NCI-H2196 (cell line): ENCODE measurements around the gene DAB2IP.

Experiments used
- DNase-seq: peaks from one replicate; lab custom pipeline; 2025; ENCODE audit not compliant: unreplicated experiment; lab: John Stamatoyannopoulos, UW

DAB2IP gene

DNA sequence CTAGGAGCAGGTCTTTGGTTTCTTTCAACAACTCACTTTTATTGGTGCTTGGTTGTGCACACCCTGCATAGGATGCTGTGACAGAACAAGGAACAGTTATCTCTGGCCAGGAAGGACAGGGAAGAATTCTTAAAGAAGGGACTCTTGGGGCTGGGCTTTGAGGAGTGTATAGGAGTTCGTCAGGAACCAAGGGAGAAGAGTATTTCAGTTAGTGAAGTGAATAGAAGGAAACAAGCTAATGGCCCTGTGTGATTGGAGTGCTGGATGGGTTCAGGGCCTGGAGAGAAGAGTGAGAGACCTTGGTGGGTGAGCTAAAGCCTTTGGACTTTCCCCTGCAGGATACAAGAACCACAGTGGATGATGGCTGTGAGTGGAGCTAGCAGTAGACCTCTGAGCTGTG is 32.2 kb downstream of the DAB2IP start:
- DNase-seq = no peak

DNA sequence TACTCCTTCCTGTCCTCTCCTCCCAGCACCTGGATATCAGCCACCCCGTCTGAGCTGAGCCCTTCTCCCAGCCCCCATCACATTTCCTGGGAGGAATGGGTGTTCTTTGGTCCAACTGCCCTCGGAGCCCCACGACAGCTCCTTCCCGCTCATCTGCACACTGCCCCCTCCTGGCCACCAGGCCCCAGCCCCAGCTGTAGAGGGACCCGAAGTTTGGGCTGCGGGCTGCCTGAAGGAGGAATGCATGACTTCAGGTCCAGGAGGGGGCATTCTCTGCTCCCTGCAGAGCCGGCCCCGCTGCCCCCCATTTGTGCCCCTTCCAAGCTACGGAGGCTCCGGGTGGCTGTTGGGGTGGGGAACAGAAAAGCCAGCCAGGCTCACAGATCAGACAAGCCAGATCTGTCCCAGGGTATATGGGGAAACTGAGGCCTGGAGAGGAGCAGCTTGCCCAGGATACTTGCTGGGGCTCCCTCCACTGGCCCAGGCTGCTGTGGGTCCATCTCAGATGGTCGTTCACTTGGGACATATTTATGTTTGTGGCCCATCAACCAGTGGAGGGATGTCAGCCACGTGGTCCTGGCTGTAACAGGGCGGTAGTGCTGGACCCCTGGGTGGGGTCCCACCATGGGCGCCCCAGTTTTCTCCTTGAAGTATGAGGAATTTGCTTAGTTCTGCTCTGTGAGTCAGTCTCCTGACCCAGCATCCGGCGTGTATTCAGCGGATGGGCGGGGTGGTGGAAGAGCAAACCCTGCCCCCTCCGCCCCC is 33.1 kb downstream of the DAB2IP start:
- peak; percentile 8 for DNase-seq

DNA sequence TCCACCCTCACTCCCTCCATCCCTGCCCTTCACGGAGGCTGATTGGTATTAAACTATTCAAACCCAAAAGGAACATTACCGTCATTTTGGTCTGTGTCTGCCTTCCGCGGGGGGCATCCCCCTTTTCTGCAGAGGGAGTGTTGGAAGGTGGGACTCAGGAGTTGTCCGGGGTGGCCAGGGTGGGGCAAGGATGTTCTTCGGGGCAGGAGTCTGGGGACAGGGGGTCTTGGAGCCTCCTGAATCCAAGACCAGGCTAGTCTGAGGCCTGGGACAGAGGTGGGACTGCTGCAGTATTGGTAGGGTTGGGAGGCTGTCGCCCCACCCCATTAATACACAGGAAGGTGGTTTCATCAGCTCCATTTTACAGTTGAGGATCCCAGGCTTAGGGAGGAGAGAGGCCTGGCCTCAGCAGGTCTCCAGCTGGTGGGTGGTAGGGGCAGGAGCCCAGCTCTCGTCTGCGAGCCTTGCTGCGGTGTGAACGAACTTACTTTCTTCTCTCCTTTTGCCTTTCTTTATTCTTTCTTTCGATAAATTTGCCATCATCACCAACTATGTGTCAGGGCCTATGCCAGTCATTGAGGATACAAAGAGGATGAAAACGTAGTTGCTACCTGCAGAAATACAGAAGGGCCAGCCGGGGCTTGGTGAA is 33.8 kb downstream of the DAB2IP start:
- no peak for DNase-seq

DNA sequence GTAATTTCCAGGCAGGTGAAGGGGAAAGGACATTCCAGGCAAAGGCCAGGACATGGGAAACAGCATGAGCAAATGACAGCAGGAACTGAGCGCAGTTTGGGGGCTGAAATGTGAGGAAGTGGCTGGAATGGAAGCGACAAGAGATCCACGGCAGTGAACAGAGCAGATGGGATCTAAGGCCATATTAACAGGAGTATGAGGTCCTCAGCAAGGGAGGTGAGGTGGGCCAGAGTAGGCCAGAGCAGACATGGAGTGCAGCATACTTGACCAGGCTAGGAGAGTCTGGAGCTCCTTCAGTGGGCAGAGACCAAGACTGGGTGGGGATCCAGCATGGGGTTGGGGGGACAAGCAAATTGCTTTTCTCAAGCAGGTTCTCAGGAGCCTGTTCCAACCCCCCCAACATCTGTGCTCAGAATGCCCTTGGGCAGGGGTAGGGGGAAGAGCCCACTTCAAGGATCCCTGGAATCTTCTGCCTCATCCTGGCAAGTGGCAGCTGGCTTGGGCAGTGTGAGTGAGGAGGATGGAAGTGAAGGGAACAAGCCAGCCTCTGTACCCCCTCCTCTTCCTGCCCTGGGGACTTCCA is 34.5 kb downstream of the DAB2IP start:
- no peak for DNase-seq

DNA sequence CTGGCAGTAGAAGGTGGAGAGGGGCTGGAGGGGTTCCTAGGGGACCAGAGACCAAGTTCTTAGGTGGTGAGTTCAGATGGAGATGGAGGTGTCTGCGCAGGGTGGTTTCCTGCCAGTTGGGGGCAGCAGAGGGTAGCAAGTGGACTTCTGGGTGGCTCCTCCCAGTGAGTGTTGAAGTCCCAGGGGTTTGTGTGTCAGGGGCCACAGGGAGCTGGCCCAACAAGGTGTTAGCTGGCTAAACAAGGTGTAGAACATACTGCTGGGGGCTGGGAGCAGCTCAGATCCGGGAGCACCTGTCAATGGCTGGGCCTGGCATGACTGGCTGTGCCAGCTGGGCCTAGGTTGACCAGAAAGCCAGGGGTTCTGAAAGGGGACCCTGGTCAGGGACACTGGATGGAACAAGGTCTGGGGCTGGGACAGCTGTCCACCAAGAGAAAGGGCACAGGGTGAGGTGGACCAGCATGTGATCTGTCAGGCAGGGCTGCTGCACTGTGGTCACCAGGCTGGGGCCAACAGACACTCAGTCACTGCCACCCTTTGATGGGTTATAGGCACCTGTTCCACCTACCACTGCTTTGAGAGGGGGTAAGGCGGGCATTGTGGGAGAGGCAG is 35.6 kb downstream of the DAB2IP start:
- peak; percentile 81 for DNase-seq

DNA sequence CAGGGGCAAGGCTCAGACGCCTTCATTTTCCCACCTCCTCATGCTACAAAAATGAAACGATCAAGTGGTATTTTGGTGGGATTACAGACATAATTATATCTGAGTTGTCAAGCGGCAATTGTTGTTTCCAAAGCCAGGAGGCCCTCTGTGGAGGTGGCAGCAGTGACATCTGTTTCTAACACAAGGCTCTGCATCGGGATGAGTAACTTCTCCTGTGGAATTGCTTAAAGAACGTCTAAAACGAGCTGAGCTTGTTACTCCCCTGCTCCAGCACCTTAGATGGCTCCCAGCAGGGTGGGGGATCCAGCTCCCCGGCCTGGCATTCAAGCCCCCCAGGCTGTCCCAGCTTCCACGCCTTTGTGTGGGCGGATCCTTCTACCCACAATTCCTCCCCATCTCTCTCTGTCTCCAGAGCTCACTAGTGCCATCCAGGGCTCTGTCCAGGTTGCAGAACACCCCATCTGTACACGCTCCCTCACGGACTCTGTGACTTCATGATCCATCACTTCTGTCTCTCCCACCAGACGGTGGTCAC is 36.8 kb downstream of the DAB2IP start:
- DNase-seq = no peak

DNA sequence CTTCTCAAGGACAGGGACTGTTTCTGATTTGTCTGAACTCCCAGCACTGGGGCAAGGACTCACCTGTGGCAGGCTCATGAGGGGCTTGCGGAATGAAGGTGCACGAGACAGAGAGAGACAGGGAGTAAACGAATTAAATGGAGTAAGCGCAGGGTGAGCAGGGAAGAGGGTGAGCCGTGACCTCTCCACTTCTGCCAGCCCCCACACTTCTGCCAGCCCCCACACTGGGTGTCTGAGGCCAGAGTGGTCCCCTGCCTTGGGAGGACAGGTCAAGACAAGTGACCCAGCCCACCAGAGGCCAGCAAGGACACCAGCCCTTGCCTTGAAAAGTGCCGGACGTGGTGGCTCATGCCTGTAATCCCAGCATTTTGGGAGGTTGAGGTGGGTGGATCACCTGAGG is 37.2 kb downstream of the DAB2IP start:
- no peak for DNase-seq

DNA sequence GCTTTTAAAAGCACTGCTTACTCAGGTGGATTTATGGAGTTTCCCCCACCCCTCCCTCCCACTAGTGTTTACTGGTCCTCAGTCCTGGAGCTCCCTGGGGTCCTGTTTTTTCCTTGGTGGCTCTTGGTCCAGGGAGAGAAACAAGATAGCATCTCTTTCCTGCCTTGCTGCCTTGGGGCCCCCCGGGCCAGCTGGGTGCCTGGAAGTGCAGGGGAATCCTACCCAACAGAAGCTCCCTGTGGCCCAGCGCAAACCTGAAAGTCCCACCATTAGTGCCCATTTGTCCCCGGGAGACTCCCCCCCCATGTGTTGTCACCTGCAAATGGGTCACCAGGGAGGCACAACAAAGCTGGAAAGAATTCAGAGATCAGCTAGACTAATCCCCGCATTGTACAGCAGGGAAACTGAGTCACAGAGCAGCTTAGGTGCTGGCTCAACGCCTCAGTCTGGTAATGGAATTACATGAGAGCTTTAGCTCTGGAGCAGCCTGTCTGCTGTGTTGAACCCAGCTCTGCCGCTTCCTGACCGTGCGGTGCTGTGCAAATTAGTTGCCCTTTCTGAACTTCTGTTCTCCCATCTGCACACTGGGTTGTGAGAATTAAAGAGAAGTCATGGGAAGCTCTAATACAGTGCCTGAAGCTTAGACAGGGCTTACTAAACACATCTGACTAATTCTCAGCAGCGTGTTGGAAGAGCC is 38.2 kb downstream of the DAB2IP start:
- DNase-seq = no peak

DNA sequence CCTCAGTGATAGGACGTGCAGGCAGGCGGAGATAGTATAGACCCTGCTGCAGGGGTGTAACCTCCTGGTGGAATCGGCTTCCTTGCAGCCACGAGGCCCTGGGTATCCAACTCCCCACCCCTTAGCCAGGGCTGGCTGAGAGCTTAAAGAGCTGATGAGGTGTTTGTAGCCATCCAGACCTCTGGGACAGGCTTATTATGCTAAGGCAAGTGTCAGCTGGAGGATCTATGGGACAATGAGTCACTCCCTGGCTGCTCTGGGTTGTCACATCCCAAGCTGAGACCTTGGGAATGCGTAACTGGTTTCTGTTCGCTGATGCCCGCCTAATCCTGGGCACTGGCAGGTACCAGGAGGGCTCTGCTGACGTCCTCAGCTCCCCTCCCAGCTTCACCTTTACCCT is 38.9 kb downstream of the DAB2IP start:
- no peak for DNase-seq

DNA sequence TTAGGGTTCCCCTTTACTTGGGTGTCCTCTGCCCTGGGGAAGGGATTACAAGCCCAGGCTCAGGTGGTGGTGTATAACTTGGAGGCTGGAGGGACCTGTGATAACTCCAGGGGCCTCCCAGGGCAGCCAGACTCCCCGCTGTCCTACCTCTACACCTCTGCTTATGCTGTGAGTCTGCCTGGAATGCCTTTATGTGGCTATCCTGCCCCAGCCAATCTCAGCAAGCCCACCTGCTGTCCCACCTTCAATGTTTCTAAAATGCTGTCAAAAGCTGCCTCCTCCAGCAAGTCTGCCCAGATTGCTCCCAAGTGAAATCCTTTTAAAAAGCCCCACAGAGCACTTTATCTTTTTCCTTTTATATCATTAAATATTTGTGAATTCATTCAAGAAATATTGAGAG is 39.3 kb downstream of the DAB2IP start:
- no peak for DNase-seq

DNA sequence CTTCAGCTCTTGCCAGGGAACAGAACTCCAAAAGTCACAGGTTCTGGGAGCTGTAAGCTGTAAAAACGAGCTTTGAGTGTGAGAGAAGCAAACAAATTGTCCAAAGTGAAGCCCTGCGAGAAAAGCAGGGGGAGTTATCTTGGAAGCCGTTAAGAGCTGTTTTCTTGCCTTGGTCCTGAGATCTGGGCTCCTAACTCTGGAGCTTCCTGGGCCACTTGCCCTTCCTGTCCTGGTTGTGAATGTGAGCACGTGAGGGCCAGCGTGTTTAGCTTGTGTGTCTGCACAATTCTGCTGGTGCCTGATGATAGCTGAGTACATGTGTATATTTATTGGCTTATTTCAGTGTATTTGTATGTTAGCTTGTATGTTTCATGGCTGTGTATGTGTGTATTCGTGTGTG is 40.5 kb downstream of the DAB2IP start:
- no peak for DNase-seq

DNA sequence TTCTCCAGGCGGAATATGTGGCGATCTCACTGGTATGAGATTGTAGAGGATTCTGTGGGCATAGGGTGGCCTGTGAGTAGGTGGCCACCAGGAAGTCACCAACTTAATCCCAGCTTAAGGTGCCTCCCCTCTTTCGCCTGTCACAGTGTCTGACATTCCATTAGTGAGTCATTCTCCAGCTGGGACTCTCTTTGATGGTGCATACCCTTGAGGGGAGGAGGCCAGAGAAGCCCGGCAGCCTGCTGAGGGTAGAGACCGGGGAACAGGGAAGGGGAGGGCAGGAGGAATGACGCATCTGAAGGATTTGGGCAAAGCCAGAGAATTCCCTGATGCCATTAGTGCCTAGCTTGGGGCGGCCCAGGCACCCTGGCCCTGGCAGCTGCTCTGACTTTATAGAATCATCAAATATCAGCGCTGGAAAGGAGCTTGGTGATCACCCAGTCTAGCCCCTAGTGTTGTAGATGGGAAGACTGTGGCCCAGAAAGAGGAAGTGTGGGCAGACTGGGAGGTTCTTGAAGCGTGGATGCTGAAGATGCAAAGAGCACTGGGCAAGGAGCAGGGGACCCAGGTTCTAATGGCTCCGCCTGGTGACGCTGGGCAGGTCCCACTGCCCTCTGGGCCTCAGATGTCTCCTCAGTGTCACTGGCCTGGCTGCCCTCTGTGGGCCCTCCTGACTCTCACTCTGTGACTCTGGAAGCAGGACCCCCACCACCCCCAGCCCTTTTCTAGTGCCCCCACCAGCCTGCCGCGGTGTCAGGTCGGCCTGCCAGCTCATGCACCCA is 41.4 kb downstream of the DAB2IP start:
- DNase-seq = no peak

DNA sequence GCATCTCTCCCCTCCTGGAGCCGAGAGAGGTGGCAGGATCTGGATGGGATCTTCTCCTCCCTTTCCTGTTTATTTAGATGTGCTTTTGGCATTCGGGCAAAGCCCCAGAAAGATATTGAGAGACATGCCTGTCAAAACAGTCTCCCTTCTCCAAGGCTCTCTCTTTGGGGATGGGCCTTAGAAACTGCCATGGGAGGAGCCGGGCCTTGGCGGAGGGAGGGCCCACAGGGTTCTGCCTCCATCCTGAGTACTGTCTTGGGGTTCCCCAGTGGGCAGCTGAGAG is 41.9 kb downstream of the DAB2IP start:
- no peak for DNase-seq

DNA sequence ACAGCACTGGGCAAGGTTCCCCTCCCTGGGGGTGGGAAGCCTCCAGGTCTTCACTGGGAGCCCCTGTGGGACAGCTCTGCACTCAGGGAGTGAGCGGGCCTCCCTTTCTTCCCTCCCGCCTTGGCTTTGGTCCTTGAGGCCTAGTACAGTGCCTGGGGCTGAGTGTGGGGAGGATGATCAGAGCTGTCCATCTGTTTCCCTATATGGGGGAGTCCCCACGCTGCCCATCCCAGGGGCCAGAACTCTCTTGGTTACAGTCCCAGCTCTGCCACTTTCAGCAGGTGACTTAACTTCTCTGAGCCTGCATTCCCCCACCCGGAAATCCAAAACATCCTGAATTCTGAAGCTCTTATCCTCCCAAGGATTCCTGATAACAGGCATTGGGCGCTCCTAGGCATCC is 42.6 kb downstream of the DAB2IP start:
- no peak for DNase-seq

DNA sequence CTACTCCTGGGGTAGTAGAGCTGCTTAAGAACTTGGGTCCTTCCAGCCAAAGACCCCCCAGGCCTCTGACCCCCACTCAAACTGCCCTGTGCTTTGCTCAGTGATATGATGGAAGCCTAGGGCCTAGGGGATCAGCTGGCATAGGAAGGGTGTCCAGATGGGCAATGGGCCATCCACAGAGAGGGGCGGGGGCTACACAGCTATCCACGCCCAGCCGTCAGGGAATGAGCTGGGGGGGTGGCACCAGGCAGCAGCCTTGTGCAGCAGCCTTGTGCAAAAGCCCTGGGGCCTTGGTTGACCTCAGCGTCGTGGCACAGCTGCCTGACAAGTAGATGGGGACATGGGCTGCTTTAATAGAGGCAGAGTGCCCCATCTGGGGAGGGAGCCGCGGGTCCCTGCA is 43.2 kb downstream of the DAB2IP start:
- DNase-seq = no peak

DNA sequence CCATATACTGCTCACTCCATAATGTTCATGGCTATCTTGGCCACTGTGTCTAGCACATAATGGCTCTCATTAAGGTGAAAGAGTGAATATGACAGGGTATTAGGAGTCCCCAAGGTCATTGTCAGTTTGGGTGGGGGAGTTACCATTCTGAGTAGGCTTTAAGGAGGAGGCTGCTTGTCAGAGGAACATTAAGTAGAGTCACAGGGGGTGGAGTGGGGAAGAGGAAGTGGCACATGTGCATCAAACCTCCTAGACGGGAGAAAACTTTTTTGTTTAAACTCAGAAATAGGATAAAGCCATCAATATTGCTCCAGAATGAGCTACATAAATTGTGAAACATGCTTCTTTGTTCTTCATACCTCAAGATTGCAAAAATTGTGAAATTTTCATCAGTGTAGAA is 45.5 kb downstream of the DAB2IP start:
- no peak for DNase-seq

DNA sequence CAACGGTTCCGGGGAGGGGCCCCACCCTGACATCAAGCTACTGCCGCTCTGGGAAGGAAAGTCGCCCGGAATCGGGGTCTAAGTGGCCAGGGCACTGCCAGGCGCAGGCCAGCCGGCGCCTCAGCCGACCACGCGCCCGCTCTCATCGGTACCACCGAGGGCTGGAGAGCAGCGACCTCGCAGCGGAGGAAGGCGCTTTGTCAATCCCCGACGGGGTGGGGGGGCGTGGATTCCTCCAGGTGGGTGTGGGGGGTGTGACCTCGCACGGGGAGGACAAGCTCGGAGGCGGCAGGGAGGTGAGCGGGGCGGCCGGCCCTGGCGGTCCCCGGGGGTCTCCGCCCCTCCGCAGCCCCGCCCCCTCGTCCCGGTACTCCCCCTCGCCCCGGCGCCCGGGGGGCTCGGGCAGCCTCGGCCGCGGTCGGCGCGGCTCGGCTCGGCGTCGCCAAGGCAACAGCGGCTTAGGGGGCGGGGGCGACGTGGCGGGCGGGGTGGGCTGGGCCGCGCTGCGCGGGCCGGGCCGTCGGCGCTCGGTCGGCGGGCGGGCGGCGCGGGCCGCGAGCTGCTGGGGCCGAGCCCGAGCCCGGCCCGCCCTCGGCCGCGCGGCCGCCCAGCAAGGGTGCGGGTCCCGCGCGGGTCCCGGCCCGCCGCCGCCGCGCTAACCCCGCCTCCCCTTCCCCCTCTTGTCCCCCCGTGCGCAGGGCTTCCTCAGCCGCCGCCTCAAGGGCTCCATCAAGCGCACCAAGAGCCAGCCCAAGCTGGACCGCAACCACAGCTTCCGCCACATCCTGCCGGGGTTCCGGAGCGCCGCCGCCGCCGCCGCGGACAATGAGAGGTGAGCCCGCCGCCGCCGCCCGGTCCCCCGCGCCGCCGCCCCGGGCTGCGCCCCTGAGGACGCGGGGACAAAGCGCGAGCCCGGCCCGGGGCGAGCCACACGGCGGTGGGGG is 47.5 kb downstream of the DAB2IP start:
- peak; percentile 47 for DNase-seq

DNA sequence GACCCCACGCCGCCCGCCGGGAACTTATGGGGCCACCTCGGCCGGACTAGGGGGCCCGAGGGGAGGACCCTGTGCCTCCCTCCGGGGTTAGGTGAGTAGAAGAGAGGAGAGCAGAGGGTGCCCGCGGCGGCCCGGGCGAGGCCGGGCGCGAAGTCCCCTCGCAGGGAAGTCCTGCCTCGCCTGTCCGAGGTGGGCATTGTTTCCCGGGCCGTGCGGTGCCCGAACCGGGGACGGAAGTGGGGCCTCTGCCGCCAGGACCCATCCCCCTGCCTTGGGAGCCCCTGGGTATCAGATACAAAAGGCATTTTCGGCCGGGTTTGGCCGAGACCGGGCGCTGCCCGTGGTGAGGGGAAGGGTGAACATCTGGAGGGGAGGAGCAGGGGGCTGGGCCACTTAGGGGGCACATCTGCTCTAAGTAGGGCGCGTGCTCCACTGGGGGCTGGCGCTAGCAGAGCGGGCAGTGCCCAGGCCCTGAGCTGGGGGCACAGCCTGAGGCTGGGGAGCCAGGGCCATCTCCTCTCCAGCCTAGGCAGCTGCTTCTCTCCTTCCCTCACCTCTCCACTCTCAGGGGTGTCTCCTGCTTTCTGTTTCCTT is 48.2 kb downstream of the DAB2IP start:
- no peak for DNase-seq

DNA sequence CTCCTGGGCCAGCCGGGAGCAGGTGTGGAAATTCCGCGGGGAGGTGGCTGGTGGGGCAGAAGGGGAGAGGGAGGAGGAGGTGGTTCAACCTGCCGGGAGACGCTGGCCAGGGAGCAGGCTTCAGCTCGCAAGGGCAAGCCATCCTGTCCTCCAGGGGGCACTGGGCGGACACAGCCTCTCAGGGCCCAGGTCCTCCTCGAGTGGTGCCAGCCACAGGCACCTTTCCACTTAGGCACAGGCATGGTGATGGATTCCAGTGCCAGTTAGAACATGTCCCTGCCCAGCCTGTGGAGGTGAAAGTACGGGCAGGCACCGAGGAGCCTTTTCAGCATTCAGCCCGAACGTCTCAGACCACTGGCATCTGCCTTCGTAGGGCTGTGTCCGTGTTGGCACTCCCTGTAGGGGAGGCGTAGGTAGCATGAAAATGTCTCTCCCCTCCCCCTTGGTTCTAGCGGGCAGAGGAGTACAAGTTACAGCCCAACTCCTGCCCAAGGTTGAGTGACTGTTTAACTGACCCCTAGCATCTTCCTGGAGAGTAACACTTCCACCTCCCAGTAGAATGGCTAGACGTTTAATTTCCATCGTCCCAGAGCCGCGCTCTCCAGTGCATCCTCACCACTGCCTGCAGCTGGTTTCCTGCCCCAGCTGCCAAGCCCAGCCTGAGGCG is 48.9 kb downstream of the DAB2IP start:
- DNase-seq = peak; percentile 76
